SK-N-MC (cell line): ENCODE measurements around the gene POC1A.

ENCODE experiments used
- EZH2 ChIP-seq: fragments of 200-600 bp; sonication (generic); IDR thresholded peaks from one replicate; pipeline ENCODE4 v1.6.1; 2017; ENCODE audit warnings: antibody characterized with exemption
- POLR2AphosphoS5 ChIP-seq: IDR thresholded peaks from 2 replicates; pipeline ENCODE4 v1.6.1; 2012; ENCODE audit warnings: mild to moderate bottlenecking, low read depth, low read length, borderline replicate concordance

- no peak for TF ChIP-seq POLR2AphosphoS5
- no peak for TF ChIP-seq EZH2
Observed at GRCh38 chr3:52109611-52110301, 44.5 kb downstream of the POC1A start.
